Loucy (cell line): ENCODE measurements around the gene MTX3.

ENCODE experiments used
- H2AFZ ChIP-seq: fragments of 200-600 bp; sonication (generic); 2 replicates; pipeline ENCODE4 v1.6.0; 2016; ENCODE audit warnings: antibody characterized with exemption, mild to moderate bottlenecking, low read length, moderate library complexity
- H3F3A ChIP-seq: fragments of 200-600 bp; 2 replicates; pipeline ENCODE4 v1.6.0; 2016; ENCODE audit warnings: antibody characterized with exemption, low read depth, mild to moderate bottlenecking
- H3K27me3 ChIP-seq: fragments of 200-600 bp; sonication (generic); 2 replicates; pipeline ENCODE4 v1.6.1; 2014; ENCODE audit warnings: low read length, mild to moderate bottlenecking; ENCODE audit not compliant: insufficient read depth, poor library complexity, severe bottlenecking
- H3K36me3 ChIP-seq: fragments of 200-600 bp; sonication (generic); 2 replicates; pipeline ENCODE4 v1.6.1; 2016; ENCODE audit warnings: low read length; ENCODE audit not compliant: insufficient read depth
- H3K4me1 ChIP-seq: fragments of 200-600 bp; sonication (generic); 2 replicates; pipeline ENCODE4 v1.5.1; 2014; ENCODE audit warnings: low read length, mild to moderate bottlenecking; ENCODE audit not compliant: insufficient read depth, poor library complexity, severe bottlenecking
- H3K4me2 ChIP-seq: fragments of 200-600 bp; sonication (generic); 2 replicates; pipeline ENCODE4 v1.6.0; 2014; ENCODE audit warnings: antibody characterized with exemption, low read length, low read depth, mild to moderate bottlenecking; ENCODE audit not compliant: poor library complexity, severe bottlenecking
- H3K4me3 ChIP-seq: fragments of 200-600 bp; sonication (generic); 2 replicates; pipeline ENCODE4 v1.5.1; 2014; ENCODE audit warnings: low read length, mild to moderate bottlenecking, mixed read lengths; ENCODE audit not compliant: poor library complexity, severe bottlenecking
- H3K79me2 ChIP-seq: fragments of 200-600 bp; sonication (generic); 2 replicates; pipeline ENCODE4 v1.6.1; 2014; ENCODE audit warnings: low read length; ENCODE audit not compliant: insufficient read depth
- H3K9ac ChIP-seq: fragments of 200-600 bp; sonication (generic); 2 replicates; pipeline ENCODE4 v1.6.0; 2014; ENCODE audit warnings: mild to moderate bottlenecking, low read depth, low read length, moderate library complexity; ENCODE audit not compliant: poor library complexity, severe bottlenecking
- H3K9me2 ChIP-seq: fragments of 200-600 bp; sonication (generic); replicated peaks from 2 replicates; pipeline ENCODE4 v1.6.1; 2016; ENCODE audit warnings: low read depth, low read length, mixed read lengths
- H3K9me3 ChIP-seq: fragments of 200-600 bp; sonication (generic); 2 replicates; pipeline ENCODE4 v1.6.1; 2014; ENCODE audit warnings: mild to moderate bottlenecking, antibody characterized with exemption, low read length, low read depth; ENCODE audit not compliant: insufficient read depth
- H4K20me1 ChIP-seq: fragments of 200-600 bp; sonication (generic); 2 replicates; pipeline ENCODE4 v1.6.0; 2014; ENCODE audit warnings: antibody characterized with exemption, low read length, mild to moderate bottlenecking; ENCODE audit not compliant: insufficient read depth, poor library complexity, severe bottlenecking
- EZH2phosphoT487 ChIP-seq: fragments of 200-600 bp; IDR thresholded peaks from 2 replicates; pipeline ENCODE4 v1.6.1; 2018; ENCODE audit warnings: antibody characterized with exemption, mild to moderate bottlenecking, moderate library complexity, borderline replicate concordance
- TF ChIP-seq, protein P1 (sequence below): fragments of 200-600 bp; sonication (generic); conservative IDR thresholded peaks from 2 replicates; pipeline ENCODE4 v1.5.1; 2014; ENCODE audit warnings: mild to moderate bottlenecking, antibody characterized with exemption, low read length

Gene MTX3

DNA sequence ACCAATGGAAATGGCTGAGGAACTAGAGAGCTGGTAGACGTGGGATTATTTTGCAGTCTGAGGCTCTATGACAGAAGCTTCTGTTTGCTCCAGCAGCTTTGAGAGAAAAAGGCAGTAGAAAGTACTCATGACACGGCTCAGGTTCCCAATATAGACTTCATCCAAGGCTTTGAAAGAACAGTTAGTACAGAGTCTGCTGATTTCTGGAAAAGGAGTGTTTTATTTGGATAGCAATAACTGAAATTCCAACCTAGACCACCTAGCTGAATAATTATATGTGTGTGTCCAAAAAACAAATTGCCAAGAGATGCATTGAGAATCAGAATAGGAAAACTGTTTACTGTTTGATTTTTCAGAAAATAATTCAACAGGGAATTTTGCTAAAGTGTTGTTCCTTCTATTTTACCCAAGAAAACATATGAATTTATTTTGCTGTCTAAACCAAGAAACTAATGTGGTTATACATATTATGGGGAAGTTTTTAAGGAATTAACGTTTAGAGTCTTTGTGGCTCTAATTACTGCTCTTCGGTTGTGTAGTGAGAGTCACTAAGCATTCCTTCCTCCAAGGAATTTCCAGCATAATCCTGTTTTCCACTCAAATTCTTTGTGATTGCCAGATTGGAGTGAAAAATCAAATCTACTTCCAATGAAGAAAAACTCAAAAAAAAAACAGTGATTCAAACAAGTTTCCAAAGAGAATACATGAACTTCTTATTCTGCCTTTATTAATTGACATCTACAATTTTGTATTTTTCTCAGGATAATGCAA lies 18.1 kb upstream of the MTX3 start:
- no peaks in the 10 kb centered on the region for H3K79me2 ChIP-seq
- H3K4me2 ChIP-seq: no peak overlapping the region
- no peaks in the 10 kb centered on the region for H3K36me3 ChIP-seq
- no peak overlapping the region for H3K9ac ChIP-seq
- no peaks in the 10 kb centered on the region for H3K9me3 ChIP-seq
- no peak for TF ChIP-seq EZH2phosphoT487
- TF ChIP-seq, protein P1, sequence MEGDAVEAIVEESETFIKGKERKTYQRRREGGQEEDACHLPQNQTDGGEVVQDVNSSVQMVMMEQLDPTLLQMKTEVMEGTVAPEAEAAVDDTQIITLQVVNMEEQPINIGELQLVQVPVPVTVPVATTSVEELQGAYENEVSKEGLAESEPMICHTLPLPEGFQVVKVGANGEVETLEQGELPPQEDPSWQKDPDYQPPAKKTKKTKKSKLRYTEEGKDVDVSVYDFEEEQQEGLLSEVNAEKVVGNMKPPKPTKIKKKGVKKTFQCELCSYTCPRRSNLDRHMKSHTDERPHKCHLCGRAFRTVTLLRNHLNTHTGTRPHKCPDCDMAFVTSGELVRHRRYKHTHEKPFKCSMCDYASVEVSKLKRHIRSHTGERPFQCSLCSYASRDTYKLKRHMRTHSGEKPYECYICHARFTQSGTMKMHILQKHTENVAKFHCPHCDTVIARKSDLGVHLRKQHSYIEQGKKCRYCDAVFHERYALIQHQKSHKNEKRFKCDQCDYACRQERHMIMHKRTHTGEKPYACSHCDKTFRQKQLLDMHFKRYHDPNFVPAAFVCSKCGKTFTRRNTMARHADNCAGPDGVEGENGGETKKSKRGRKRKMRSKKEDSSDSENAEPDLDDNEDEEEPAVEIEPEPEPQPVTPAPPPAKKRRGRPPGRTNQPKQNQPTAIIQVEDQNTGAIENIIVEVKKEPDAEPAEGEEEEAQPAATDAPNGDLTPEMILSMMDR: no peak
- H4K20me1 ChIP-seq: no peaks in the 10 kb centered on the region
- H3K4me1 ChIP-seq: peaks cover 9% of the 10 kb centered on the region
- H2AFZ ChIP-seq: no peak overlapping the region
- H3K9me2 ChIP-seq: no peaks in the 10 kb centered on the region
- no peaks in the 10 kb centered on the region for H3K27me3 ChIP-seq
- no peaks in the 10 kb centered on the region for H3F3A ChIP-seq
- no peak overlapping the region for H3K4me3 ChIP-seq

DNA sequence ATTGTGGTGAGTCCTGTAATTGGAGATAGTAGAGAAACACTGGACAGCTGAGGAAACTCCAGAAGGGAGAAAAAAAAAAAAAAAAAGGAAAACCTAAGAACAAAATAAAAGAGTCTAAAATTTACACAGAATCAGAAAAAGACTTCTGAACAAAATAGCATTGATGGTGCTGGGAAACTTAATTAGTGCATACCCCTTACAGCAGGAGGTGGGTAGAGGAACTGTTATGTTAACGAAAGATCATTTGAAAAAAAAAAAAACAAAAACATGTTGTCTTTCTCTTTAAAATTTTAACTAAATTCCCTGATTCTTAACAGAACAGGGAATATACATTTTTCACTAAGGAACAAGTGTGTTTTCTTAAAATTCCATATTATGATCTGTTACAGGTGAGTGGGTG lies 11.6 kb upstream of the MTX3 start:
- Histone ChIP-seq H3K4me2 (no peak overlapping the region), H4K20me1 (no peaks in the 10 kb centered on the region), H3K4me3 (no peak overlapping the region), H3K4me1 (no peaks in the 10 kb centered on the region), H3K9me3 (no peaks in the 10 kb centered on the region), H3K36me3 (no peaks in the 10 kb centered on the region), H3K79me2 (no peaks in the 10 kb centered on the region), H3K9me2 (no peaks in the 10 kb centered on the region), H3K9ac (no peak overlapping the region), H3F3A (no peaks in the 10 kb centered on the region), H3K27me3 (no peaks in the 10 kb centered on the region), H2AFZ (no peak overlapping the region)
- no peak for TF ChIP-seq EZH2phosphoT487
- TF ChIP-seq, protein P1: no peak

DNA sequence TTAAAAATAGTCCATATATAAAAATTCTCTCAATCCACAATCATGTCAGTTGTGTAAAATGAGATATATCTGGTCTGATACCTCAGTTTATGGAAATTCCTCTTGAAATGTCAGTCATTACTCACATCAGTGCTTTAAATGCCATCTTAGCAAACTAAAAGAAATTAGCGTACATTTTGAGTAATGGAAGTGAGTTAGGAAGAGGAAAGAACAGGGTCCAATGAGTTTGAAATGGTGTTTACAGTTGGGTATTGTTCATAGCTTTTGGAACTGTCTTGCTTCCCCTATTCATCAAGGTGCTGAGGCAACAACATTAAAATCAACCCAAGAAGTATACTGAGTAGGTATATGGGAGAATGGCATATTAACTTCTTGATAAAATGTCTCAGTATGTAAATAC lies 8.7 kb upstream of the MTX3 start:
- Histone ChIP-seq H3F3A (no peaks in the 10 kb centered on the region), H3K79me2 (no peaks in the 10 kb centered on the region), H2AFZ (no peak overlapping the region), H3K9me3 (no peaks in the 10 kb centered on the region), H3K9ac (no peak overlapping the region), H3K4me3 (no peak overlapping the region), H3K36me3 (no peaks in the 10 kb centered on the region), H3K4me1 (no peaks in the 10 kb centered on the region), H3K27me3 (no peaks in the 10 kb centered on the region), H3K9me2 (no peaks in the 10 kb centered on the region), H4K20me1 (no peaks in the 10 kb centered on the region), H3K4me2 (no peak overlapping the region)
- TF ChIP-seq, protein P1: no peak
- TF ChIP-seq EZH2phosphoT487: no peak
